Prostate gland (tissue), 2 donors: ENCODE data around the gene ANTXR1.

Experiments used
- CTCF ChIP-seq, 4 experiments: fragments of 200-600 bp in 2 of 4; fragments of 450-650 bp in 2 of 4; sonication (generic) in 2 of 4; IDR thresholded peaks; 1 replicate in 3 of 4; 2 replicates in 1 of 4; pipeline ENCODE4 v1.5.1; 2016 to 2019; ENCODE audit warnings: antibody characterized with exemption in 4 of 4, mild to moderate bottlenecking in 2 of 4, moderate library complexity in 2 of 4
- POLR2A ChIP-seq: fragments of 450-650 bp; IDR thresholded peaks from one replicate; pipeline ENCODE4 v1.6.1; 2016; ENCODE audit warnings: antibody characterized with exemption, mild to moderate bottlenecking
- POLR2AphosphoS5 ChIP-seq: sonication (generic); formaldehyde crosslinking; IDR thresholded peaks from one replicate; pipeline ENCODE4 v1.6.1; 2017; ENCODE audit warnings: antibody characterized with exemption

GRCh38 chr2:69138247-69138772 is 125.3 kb downstream of the ANTXR1 start:
- TF ChIP-seq CTCF (IDR thresholded peaks at IDR 0.05), result no peak
- peak; percentile 14 for TF ChIP-seq POLR2AphosphoS5
- TF ChIP-seq POLR2A, result no peak
